Ishikawa (cell line): Measurements from ENCODE around the gene PHF21A.

Experiments used
- CEBPB ChIP-seq: IDR thresholded peaks from 2 replicates; pipeline ENCODE4 v1.6.1; 2012
- CREB1 ChIP-seq: IDR thresholded peaks from 2 replicates; pipeline ENCODE4 v1.6.1; 2012; ENCODE audit warnings: low read depth
- EGR1 ChIP-seq: IDR thresholded peaks from 2 replicates; pipeline ENCODE4 v1.6.1; 2012
- EP300 ChIP-seq: IDR thresholded peaks from 2 replicates; pipeline ENCODE4 v1.6.1; 2012; ENCODE audit warnings: borderline replicate concordance
- FOXM1 ChIP-seq: IDR thresholded peaks from 2 replicates; pipeline ENCODE4 v1.6.1; 2012; ENCODE audit warnings: low read depth, borderline replicate concordance
- MAX ChIP-seq: IDR thresholded peaks from 2 replicates; pipeline ENCODE4 v1.6.1; 2012
- NFIC ChIP-seq: IDR thresholded peaks from 2 replicates; pipeline ENCODE4 v1.6.1; 2012
- RAD21 ChIP-seq: IDR thresholded peaks from 2 replicates; pipeline ENCODE4 v1.6.1; 2012; ENCODE audit warnings: low read depth
- REST ChIP-seq: IDR thresholded peaks from 2 replicates; pipeline ENCODE4 v1.6.1; 2012; ENCODE audit warnings: low read depth, mild to moderate bottlenecking
- TAF1 ChIP-seq: IDR thresholded peaks from 2 replicates; pipeline ENCODE4 v1.6.1; 2012; ENCODE audit warnings: low read depth, mild to moderate bottlenecking
- TCF12 ChIP-seq: IDR thresholded peaks from 2 replicates; pipeline ENCODE4 v1.6.1; 2012; ENCODE audit warnings: low read depth
- TEAD4 ChIP-seq: IDR thresholded peaks from 2 replicates; pipeline ENCODE4 v1.6.1; 2012
- USF1 ChIP-seq: IDR thresholded peaks from 2 replicates; pipeline ENCODE4 v1.6.1; 2012
- YY1 ChIP-seq: IDR thresholded peaks from 2 replicates; pipeline ENCODE4 v1.6.1; 2012; ENCODE audit warnings: low read depth
- ZBTB7A ChIP-seq: IDR thresholded peaks from 2 replicates; pipeline ENCODE4 v1.6.1; 2012; ENCODE audit warnings: low read depth

Gene PHF21A

GRCh38 chr11:46099963-46100316 lies 21.3 kb downstream of the PHF21A start:
- TF ChIP-seq CEBPB (no peak), RAD21 (no peak), CREB1 (no peak), TCF12 (no peak), YY1 (no peak), TEAD4 (no peak), TAF1 (no peak), FOXM1 (no peak), ZBTB7A (no peak), EGR1 (no peak), MAX (no peak), REST (no peak)

GRCh38 chr11:46090375-46090774 lies 30.9 kb downstream of the PHF21A start:
- TF ChIP-seq EGR1, result no peak
- TF ChIP-seq MAX, result no peak
- TF ChIP-seq TAF1, result no peak
- no peak for TF ChIP-seq USF1
- TF ChIP-seq ZBTB7A, result no peak
- no peak for TF ChIP-seq TCF12
- no peak for TF ChIP-seq CEBPB
- no peak for TF ChIP-seq YY1
- no peak for TF ChIP-seq RAD21
- TF ChIP-seq REST, result no peak
- TF ChIP-seq NFIC, result no peak
- TF ChIP-seq TEAD4, result no peak
- no peak for TF ChIP-seq EP300
- TF ChIP-seq CREB1, result no peak
- no peak for TF ChIP-seq FOXM1

GRCh38 chr11:46079662-46080061 lies 41.6 kb downstream of the PHF21A start:
- TF ChIP-seq TAF1 (no peak), CEBPB (no peak), TEAD4 (no peak), REST (no peak), YY1 (no peak), NFIC (no peak), EGR1 (no peak), MAX (no peak), CREB1 (no peak), RAD21 (no peak), EP300 (no peak), FOXM1 (no peak), TCF12 (no peak)

- TF ChIP-seq TAF1, result no peak
- TF ChIP-seq TEAD4, result no peak
- peak; percentile 21; the same call in 1 of the 2 replicates for TF ChIP-seq RAD21
- no peak for TF ChIP-seq EP300
- no peak for TF ChIP-seq EGR1
- no peak for TF ChIP-seq REST
- TF ChIP-seq FOXM1, result no peak
- no peak for TF ChIP-seq NFIC
These were observed 45.3 kb downstream of the PHF21A start for GRCh38 chr11:46075928-46076327.
